DND-41 (cell line): Measurements from ENCODE around the gene ABCG2.

ENCODE experiments used
- ATAC-seq: fragments of 200-7000 bp; cut with Tn5 transposase; 3 replicates; pipeline ENCODE4 v1.9.1; 2021; ENCODE audit warnings: low read depth; ENCODE audit not compliant: insufficient read depth
- DNase-seq: peaks from one replicate; pipeline ENCODE4 v3.0.0-alpha.2; 2020
- H2AFZ ChIP-seq: 2 replicates; pipeline ENCODE4 v1.6.0; 2012; ENCODE audit warnings: low read depth, low read length
- H3K27ac ChIP-seq: 2 replicates; pipeline ENCODE4 v1.5.1; 2012; ENCODE audit warnings: low read length, inconsistent platforms
- H3K27me3 ChIP-seq: fragments of 200-600 bp; sonication (generic); 2 replicates; pipeline ENCODE4 v1.6.0; 2012; ENCODE audit warnings: low read length, mild to moderate bottlenecking, inconsistent platforms; ENCODE audit not compliant: insufficient read depth, poor library complexity
- H3K36me3 ChIP-seq: 2 replicates; pipeline ENCODE4 v1.5.1; 2012; ENCODE audit warnings: low read length, inconsistent platforms; ENCODE audit not compliant: insufficient read depth
- H3K4me1 ChIP-seq: 2 replicates; pipeline ENCODE4 v1.5.1; 2012; ENCODE audit warnings: mild to moderate bottlenecking, low read length; ENCODE audit not compliant: insufficient read depth
- H3K4me2 ChIP-seq: 2 replicates; pipeline ENCODE4 v1.6.0; 2012; ENCODE audit warnings: mild to moderate bottlenecking, moderate library complexity, low read length, inconsistent platforms; ENCODE audit not compliant: insufficient read depth
- H3K4me3 ChIP-seq, 2 experiments: fragments of 200-600 bp in 1 of 2; shearing (Covaris generic) in 1 of 2; 2 replicates each; pipeline ENCODE4 v1.5.1; 2012 to 2016; ENCODE audit warnings: inconsistent platforms in 2 of 2, low read length in 2 of 2, mild to moderate bottlenecking in 2 of 2, low read depth in 1 of 2, moderate library complexity in 1 of 2
- H3K79me2 ChIP-seq: 2 replicates; pipeline ENCODE4 v1.6.0; 2012; ENCODE audit warnings: low read length, inconsistent platforms; ENCODE audit not compliant: insufficient read depth
- H3K9ac ChIP-seq: 2 replicates; pipeline ENCODE4 v1.6.0; 2012; ENCODE audit warnings: low read depth, mild to moderate bottlenecking, inconsistent platforms, low read length, moderate library complexity
- H3K9me3 ChIP-seq: 2 replicates; pipeline ENCODE4 v1.5.1; 2012; ENCODE audit warnings: low read length, moderate library complexity, mild to moderate bottlenecking, inconsistent platforms; ENCODE audit not compliant: insufficient read depth, severe bottlenecking
- H4K20me1 ChIP-seq: 2 replicates; pipeline ENCODE4 v1.6.0; 2012; ENCODE audit warnings: low read length; ENCODE audit not compliant: insufficient read depth
- CTCF ChIP-seq: IDR thresholded peaks from 2 replicates; pipeline ENCODE4 v1.5.1; 2012; ENCODE audit warnings: borderline replicate concordance, low read length, moderate library complexity, mild to moderate bottlenecking; ENCODE audit not compliant: poor library complexity, severe bottlenecking; ENCODE audit errors: extremely low read depth
- EZH2 ChIP-seq: IDR thresholded peaks from 3 replicates; pipeline ENCODE4 v1.6.1; 2012; ENCODE audit warnings: borderline replicate concordance, low read depth, mild to moderate bottlenecking, moderate library complexity, low read length, inconsistent platforms; ENCODE audit not compliant: severe bottlenecking

The ABCG2 gene

DNA sequence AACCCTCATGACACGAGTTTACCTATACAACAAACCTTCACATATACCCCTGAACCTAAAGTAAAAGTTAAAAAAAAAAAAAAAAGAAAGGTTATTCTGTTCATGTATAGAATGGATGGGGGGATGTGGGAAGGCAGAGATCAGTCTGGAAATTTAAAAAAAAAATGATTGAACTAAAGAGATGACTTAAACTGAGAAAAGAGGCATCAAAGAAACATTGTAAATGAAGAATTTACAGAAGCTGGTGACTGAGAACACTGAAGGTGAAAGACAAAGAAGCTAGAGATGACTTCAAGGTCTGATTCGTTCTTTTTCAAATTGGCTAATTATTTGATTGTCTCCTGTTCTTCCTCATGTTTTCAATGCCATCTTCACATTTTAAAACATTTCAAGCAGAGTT, 12.8 kb upstream of the ABCG2 start:
- no peaks in the 10 kb centered on the region for H3K9me3 ChIP-seq
- H3K36me3 ChIP-seq: no peaks in the 10 kb centered on the region
- H2AFZ ChIP-seq: no peak overlapping the region
- no peaks in the 10 kb centered on the region for H3K4me1 ChIP-seq
- H3K27ac ChIP-seq: no peak overlapping the region
- H3K79me2 ChIP-seq: no peaks in the 10 kb centered on the region
- no peaks in the 10 kb centered on the region for H4K20me1 ChIP-seq
- H3K27me3 ChIP-seq: peaks cover 5% of the 10 kb centered on the region
- ATAC-seq (no peak), DNase-seq (no peak)
- no peak overlapping the region for H3K4me3 ChIP-seq
- H3K9ac ChIP-seq: no peak overlapping the region
- TF ChIP-seq EZH2: no peak
- H3K4me2 ChIP-seq: no peak overlapping the region

GRCh38 chr4:88169298-88169697, 10.9 kb upstream of the ABCG2 start:
- Histone ChIP-seq H3K4me3 (no peak overlapping the region), H3K27ac (no peak overlapping the region), H3K4me2 (no peak overlapping the region), H3K4me1 (no peaks in the 10 kb centered on the region), H4K20me1 (no peaks in the 10 kb centered on the region), H3K9ac (no peak overlapping the region), H3K36me3 (no peaks in the 10 kb centered on the region), H3K27me3 (peaks cover 2% of the 10 kb centered on the region), H3K9me3 (no peaks in the 10 kb centered on the region), H3K79me2 (no peaks in the 10 kb centered on the region), H2AFZ (no peak overlapping the region)
- DNase-seq (no peak), ATAC-seq (no peak)
- TF ChIP-seq EZH2: no peak
- no peak for TF ChIP-seq CTCF

DNA sequence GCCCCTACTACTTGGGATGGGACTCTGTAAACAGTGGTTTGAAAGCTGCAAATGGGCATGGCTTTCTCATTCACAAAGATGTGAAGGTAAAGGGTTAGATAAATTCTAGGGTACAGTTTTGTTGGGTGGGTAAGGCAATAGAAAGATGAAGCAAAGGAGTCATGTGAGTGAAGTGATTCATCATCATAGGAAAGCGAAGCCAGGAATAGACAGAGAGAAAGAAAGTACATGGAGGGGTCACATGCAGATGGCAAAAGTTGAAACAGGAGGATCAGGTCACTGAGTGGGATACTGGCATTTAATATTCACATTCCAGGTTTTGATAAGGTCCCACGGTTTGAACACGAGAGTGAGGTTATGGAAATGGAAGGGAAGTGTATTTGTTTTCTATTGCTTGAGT, 8.2 kb upstream of the ABCG2 start:
- Histone ChIP-seq H3K27me3 (no peaks in the 10 kb centered on the region), H4K20me1 (no peaks in the 10 kb centered on the region), H3K27ac (no peak overlapping the region), H3K9me3 (no peaks in the 10 kb centered on the region), H3K4me3 (no peak overlapping the region), H3K9ac (no peak overlapping the region), H2AFZ (no peak overlapping the region), H3K4me1 (no peaks in the 10 kb centered on the region), H3K36me3 (no peaks in the 10 kb centered on the region), H3K79me2 (no peaks in the 10 kb centered on the region), H3K4me2 (no peak overlapping the region)
- TF ChIP-seq EZH2: no peak
- no peak for TF ChIP-seq CTCF
- ATAC-seq (no peak), DNase-seq (no peak)

GRCh38 chr4:88163336-88163735, 4.9 kb upstream of the ABCG2 start:
- ATAC-seq (no peak), DNase-seq (no peak)
- Histone ChIP-seq H3K79me2 (no peaks in the 10 kb centered on the region), H3K4me2 (no peak overlapping the region), H2AFZ (no peak overlapping the region), H3K9ac (no peak overlapping the region), H4K20me1 (no peaks in the 10 kb centered on the region), H3K4me1 (no peaks in the 10 kb centered on the region), H3K27ac (no peak overlapping the region), H3K9me3 (no peaks in the 10 kb centered on the region), H3K4me3 (no peak overlapping the region), H3K36me3 (no peaks in the 10 kb centered on the region), H3K27me3 (no peaks in the 10 kb centered on the region)
- TF ChIP-seq CTCF (no peak), EZH2 (no peak)
